Measurements from ENCODE around the gene IRAK1.

The IRAK1 gene

GRCh38 chrX:153972368-153973126 lies 47.2 kb downstream of the IRAK1 start, which contains the start of gene TMEM187:
TMEM187 (plus strand) TSS chrX:153972754; CDS start chrX:153982063, 9,309 bp downstream.
- Histone ChIP-seq H3K4me1 (ENCODE audit: insufficient read depth, insufficient read length) (peaks cover 2% of the 10 kb centered on the region), H3K36me3 (ENCODE audit: insufficient read depth, insufficient read length, low read length) (peaks cover 23% of the 10 kb centered on the region), H3K4me3 (ENCODE audit: insufficient read length, low read depth) (peak within 1 kb of the TSS; percentile 82), H3K9ac (ENCODE audit: insufficient read length, low read depth) (peak within 1 kb of the TSS; percentile 95), H3K27me3 (ENCODE audit: insufficient read depth, insufficient read length) (no peaks in the 10 kb centered on the region), H3K9me3 (ENCODE audit: insufficient read depth, low read length) (no peaks in the 10 kb centered on the region)
- no peak for TF ChIP-seq ZNF274 (IDR thresholded peaks at IDR 0.05; ENCODE audit: low read depth, low read length)
- TF ChIP-seq YY1 (IDR thresholded peaks at IDR 0.05; ENCODE audit: insufficient read depth, insufficient read length), result no peak
- no peak for TF ChIP-seq SUZ12 (IDR thresholded peaks at IDR 0.05; ENCODE audit: extremely low read depth, insufficient read depth, insufficient read length)
- DNase-seq (ENCODE audit: low read depth, low spot score), result peak; percentile 63

GRCh38 chrX:153971450-153972367 lies 48.0 kb downstream of the IRAK1 start, which contains the start of gene HCFC1:
HCFC1 (minus strand) TSS chrX:153971818; CDS start chrX:153970840, 978 bp downstream.
- TF ChIP-seq SUZ12 (IDR thresholded peaks at IDR 0.05; ENCODE audit: extremely low read depth, insufficient read depth, insufficient read length) (no peak), YY1 (IDR thresholded peaks at IDR 0.05; ENCODE audit: insufficient read depth, insufficient read length) (peak; percentile 80), ZNF274 (IDR thresholded peaks at IDR 0.05; ENCODE audit: low read depth, low read length) (no peak)
- Histone ChIP-seq H3K9me3 (ENCODE audit: insufficient read depth, low read length) (no peaks in the 10 kb centered on the region), H3K27me3 (ENCODE audit: insufficient read depth, insufficient read length) (no peaks in the 10 kb centered on the region), H3K36me3 (ENCODE audit: insufficient read depth, insufficient read length, low read length) (peaks cover 29% of the 10 kb centered on the region), H3K4me1 (ENCODE audit: insufficient read depth, insufficient read length) (peaks cover 4% of the 10 kb centered on the region), H3K4me3 (ENCODE audit: insufficient read length, low read depth) (peak within 1 kb of the TSS; percentile 82), H3K9ac (ENCODE audit: insufficient read length, low read depth) (peak within 1 kb of the TSS; percentile 95)
- DNase-seq (ENCODE audit: low read depth, low spot score), result peak; percentile 70

GRCh38 chrX:153971124-153971449 lies 48.6 kb downstream of the IRAK1 start:
- TF ChIP-seq SUZ12 (IDR thresholded peaks at IDR 0.05; ENCODE audit: extremely low read depth, insufficient read depth, insufficient read length) (no peak), YY1 (IDR thresholded peaks at IDR 0.05; ENCODE audit: insufficient read depth, insufficient read length) (peak; percentile 6)
- Histone ChIP-seq H3K4me3 (ENCODE audit: insufficient read length, low read depth) (peak overlapping the region; percentile 82), H3K36me3 (ENCODE audit: insufficient read depth, insufficient read length, low read length) (peaks cover 29% of the 10 kb centered on the region)

GRCh38 chrX:153970357-153971123 lies 49.2 kb downstream of the IRAK1 start:
- H3K36me3 ChIP-seq (ENCODE audit: insufficient read depth, insufficient read length, low read length), result peaks cover 29% of the 10 kb centered on the region
- H3K4me1 ChIP-seq (ENCODE audit: insufficient read depth, insufficient read length), result peaks cover 5% of the 10 kb centered on the region
- TF ChIP-seq SUZ12 (IDR thresholded peaks at IDR 0.05; ENCODE audit: extremely low read depth, insufficient read depth, insufficient read length) (no peak), ZNF274 (IDR thresholded peaks at IDR 0.05; ENCODE audit: low read depth, low read length) (no peak), YY1 (IDR thresholded peaks at IDR 0.05; ENCODE audit: insufficient read depth, insufficient read length) (peak; percentile 67)
- no peaks in the 10 kb centered on the region for H3K9me3 ChIP-seq (ENCODE audit: insufficient read depth, low read length)
- no peaks in the 10 kb centered on the region for H3K27me3 ChIP-seq (ENCODE audit: insufficient read depth, insufficient read length)
- peak; percentile 32 for DNase-seq (ENCODE audit: low read depth, low spot score)
- H3K9ac ChIP-seq (ENCODE audit: insufficient read length, low read depth), result peak overlapping the region; percentile 95
- H3K4me3 ChIP-seq (ENCODE audit: insufficient read length, low read depth), result peak overlapping the region; percentile 82

More at GRCh38 chrX:153971124-153971449, 48.6 kb downstream of the IRAK1 start:
- DNase-seq (ENCODE audit: low read depth, low spot score), result peak; percentile 36
- no peaks in the 10 kb centered on the region for H3K9me3 ChIP-seq (ENCODE audit: insufficient read depth, low read length)
- no peaks in the 10 kb centered on the region for H3K27me3 ChIP-seq (ENCODE audit: insufficient read depth, insufficient read length)
- peaks cover 5% of the 10 kb centered on the region for H3K4me1 ChIP-seq (ENCODE audit: insufficient read depth, insufficient read length)
- peak overlapping the region; percentile 95 for H3K9ac ChIP-seq (ENCODE audit: insufficient read length, low read depth)

- Histone ChIP-seq H3K4me3 (ENCODE audit: insufficient read length, low read depth) (peak overlapping the region; percentile 55), H3K36me3 (ENCODE audit: insufficient read depth, insufficient read length, low read length) (peaks cover 33% of the 10 kb centered on the region), H3K9ac (ENCODE audit: insufficient read length, low read depth) (peak overlapping the region; percentile 70), H3K9me3 (ENCODE audit: insufficient read depth, low read length) (no peaks in the 10 kb centered on the region), H3K4me1 (ENCODE audit: insufficient read depth, insufficient read length) (peaks cover 5% of the 10 kb centered on the region), H3K27me3 (ENCODE audit: insufficient read depth, insufficient read length) (no peaks in the 10 kb centered on the region)
- TF ChIP-seq YY1 (IDR thresholded peaks at IDR 0.05; ENCODE audit: insufficient read depth, insufficient read length) (no peak), ZNF274 (IDR thresholded peaks at IDR 0.05; ENCODE audit: low read depth, low read length) (no peak), SUZ12 (IDR thresholded peaks at IDR 0.05; ENCODE audit: extremely low read depth, insufficient read depth, insufficient read length) (no peak)
- DNase-seq (ENCODE audit: low read depth, low spot score), result no peak
These were observed 49.8 kb downstream of the IRAK1 start for GRCh38 chrX:153969904-153970356.

- peaks cover 39% of the 10 kb centered on the region for H3K36me3 ChIP-seq (ENCODE audit: insufficient read depth, insufficient read length, low read length)
- peaks cover 5% of the 10 kb centered on the region for H3K4me1 ChIP-seq (ENCODE audit: insufficient read depth, insufficient read length)
- no peak for TF ChIP-seq YY1 (IDR thresholded peaks at IDR 0.05; ENCODE audit: insufficient read depth, insufficient read length)
- no peak for TF ChIP-seq SUZ12 (IDR thresholded peaks at IDR 0.05; ENCODE audit: extremely low read depth, insufficient read depth, insufficient read length)
- no peak for TF ChIP-seq ZNF274 (IDR thresholded peaks at IDR 0.05; ENCODE audit: low read depth, low read length)
- H3K9ac ChIP-seq (ENCODE audit: insufficient read length, low read depth), result peak overlapping the region; percentile 70
- H3K9me3 ChIP-seq (ENCODE audit: insufficient read depth, low read length), result no peaks in the 10 kb centered on the region
- no peaks in the 10 kb centered on the region for H3K27me3 ChIP-seq (ENCODE audit: insufficient read depth, insufficient read length)
- DNase-seq (ENCODE audit: low read depth, low spot score), result no peak
- peak overlapping the region; percentile 55 for H3K4me3 ChIP-seq (ENCODE audit: insufficient read length, low read depth)
These were observed 50.4 kb downstream of the IRAK1 start for GRCh38 chrX:153969125-153969903.
